Astrocyte (in vitro differentiated cells and primary cell): ENCODE measurements around the gene GPER1. TPM values are rescaled to one million over a fixed set of nuclear protein-coding genes. Genes with fewer than 3 reads are reported as not detected.
A peak's percentile ranks its signal among the peaks of the same experiment; 100 is the strongest.

Experiments
- DNase-seq: peaks from one replicate; pipeline ENCODE4 v3.0.0-alpha.2; 2010; ENCODE audit warnings: low read depth
- FAIRE-seq: peaks from 2 replicates; lab custom pipeline; 2011; peaks lifted over from hg19 to GRCh38; lab: Jason Lieb, UNC
- H2AFZ ChIP-seq: 2 replicates; pipeline ENCODE4 v1.6.0; 2012; ENCODE audit warnings: low read depth, low read length, inconsistent platforms
- H3K27ac ChIP-seq: 2 replicates; pipeline ENCODE4 v1.5.1; 2011; ENCODE audit warnings: low read depth, low read length, inconsistent platforms
- H3K27me3 ChIP-seq: 2 replicates; pipeline ENCODE4 v1.6.0; 2011; ENCODE audit warnings: low read length, inconsistent platforms; ENCODE audit not compliant: insufficient read depth
- H3K36me3 ChIP-seq: 2 replicates; pipeline ENCODE4 v1.5.1; 2011; ENCODE audit warnings: low read length, inconsistent platforms; ENCODE audit not compliant: insufficient read depth
- H3K4me1 ChIP-seq: 2 replicates; pipeline ENCODE4 v1.5.1; 2011; ENCODE audit warnings: low read length, inconsistent platforms; ENCODE audit not compliant: insufficient read depth
- H3K4me2 ChIP-seq: 2 replicates; pipeline ENCODE4 v1.6.0; 2012; ENCODE audit warnings: low read length, inconsistent platforms
- H3K4me3 ChIP-seq: 2 replicates; pipeline ENCODE4 v1.5.1; 2011; ENCODE audit warnings: low read depth, mild to moderate bottlenecking, low read length, inconsistent platforms; ENCODE audit not compliant: insufficient read depth
- H3K79me2 ChIP-seq: 2 replicates; pipeline ENCODE4 v1.6.0; 2012; ENCODE audit warnings: mild to moderate bottlenecking, low read length, inconsistent platforms; ENCODE audit not compliant: insufficient read depth
- H3K9ac ChIP-seq: 2 replicates; pipeline ENCODE4 v1.6.0; 2012; ENCODE audit warnings: mild to moderate bottlenecking, low read length, inconsistent platforms
- H3K9me3 ChIP-seq: 2 replicates; pipeline ENCODE4 v1.5.1; 2012; ENCODE audit warnings: low read depth, mild to moderate bottlenecking, low read length, inconsistent platforms; ENCODE audit not compliant: insufficient read depth
- H4K20me1 ChIP-seq: 2 replicates; pipeline ENCODE4 v1.6.0; 2012; ENCODE audit warnings: low read length, inconsistent platforms; ENCODE audit not compliant: insufficient read depth
- H3K27ac Mint-ChIP-seq: one replicate; pipeline ENCODE4 v1.8.0; 2021; ENCODE audit warnings: mild to moderate bottlenecking, mixed read lengths; ENCODE audit not compliant: unreplicated experiment
- H3K27me3 Mint-ChIP-seq: one replicate; pipeline ENCODE4 v1.8.0; 2021; ENCODE audit warnings: low read depth, mixed read lengths; ENCODE audit not compliant: unreplicated experiment
- H3K36me3 Mint-ChIP-seq: one replicate; pipeline ENCODE4 v1.8.0; 2021; ENCODE audit warnings: low read depth, mixed read lengths; ENCODE audit not compliant: unreplicated experiment
- H3K4me1 Mint-ChIP-seq: one replicate; pipeline ENCODE4 v1.8.0; 2021; ENCODE audit warnings: low read depth, mixed read lengths; ENCODE audit not compliant: unreplicated experiment
- H3K4me3 Mint-ChIP-seq: one replicate; pipeline ENCODE4 v1.8.0; 2021; ENCODE audit warnings: mild to moderate bottlenecking, moderate library complexity, mixed read lengths; ENCODE audit not compliant: unreplicated experiment
- H3K9me3 Mint-ChIP-seq: one replicate; pipeline ENCODE4 v1.8.0; 2021; ENCODE audit warnings: mild to moderate bottlenecking, mixed read lengths; ENCODE audit not compliant: unreplicated experiment
- EZH2 ChIP-seq: IDR thresholded peaks from 2 replicates; pipeline ENCODE4 v1.6.1; 2012; ENCODE audit warnings: mild to moderate bottlenecking, low read length, inconsistent platforms; ENCODE audit not compliant: insufficient read depth
- total RNA-seq: library from RNA; stranded (reverse); gene quantifications from 2 replicates; pipeline ENCODE4 v1.2.1, GENCODE V29; 2021
- TF ChIP-seq, protein P1 (sequence below): IDR thresholded peaks from 2 replicates; pipeline ENCODE4 v1.5.1; 2011; ENCODE audit warnings: low read depth, mild to moderate bottlenecking, inconsistent platforms, low read length, moderate library complexity; ENCODE audit not compliant: insufficient read depth

Gene GPER1
- total RNA-seq, 1 donor from 2014 or later, result 17.4 TPM

DNA sequence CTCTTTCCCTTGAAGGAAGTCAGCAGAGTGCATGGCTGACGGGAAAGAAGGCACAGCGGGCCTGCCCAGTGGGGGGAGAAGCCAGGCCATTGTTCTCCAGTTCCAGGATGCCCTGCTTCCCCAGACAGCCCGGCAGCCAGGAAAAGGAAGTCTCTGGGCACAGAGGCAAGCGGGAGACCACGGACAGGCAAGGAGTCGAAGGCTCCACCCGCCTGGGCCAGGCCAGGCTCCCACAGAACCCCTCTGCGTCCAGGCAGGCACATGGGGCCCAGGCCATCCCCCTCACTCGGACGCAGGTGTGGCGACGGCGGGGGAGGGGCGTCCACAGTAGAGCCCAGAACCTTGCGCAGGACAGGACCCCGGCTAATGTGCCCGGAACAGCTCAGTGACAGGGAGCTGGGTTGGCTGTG, 34.9 kb upstream of the GPER1 start:
- DNase-seq (no peak), FAIRE-seq (no peak)
- H3K36me3 Mint-ChIP-seq, result peaks cover 3% of the 10 kb centered on the region
- Histone ChIP-seq H3K27ac (no peak overlapping the region), H3K79me2 (no peaks in the 10 kb centered on the region), H3K36me3 (no peaks in the 10 kb centered on the region), H3K27me3 (no peaks in the 10 kb centered on the region), H3K4me1 (no peaks in the 10 kb centered on the region), H3K4me2 (no peak overlapping the region), H3K9ac (no peak overlapping the region), H3K4me3 (no peak overlapping the region), H3K9me3 (no peaks in the 10 kb centered on the region), H4K20me1 (peaks cover 51% of the 10 kb centered on the region), H2AFZ (no peak overlapping the region)
- H3K27ac Mint-ChIP-seq, result peak overlapping the region; percentile 18
- H3K4me3 Mint-ChIP-seq, result no peak overlapping the region
- no peak for TF ChIP-seq EZH2
- TF ChIP-seq, protein P1, sequence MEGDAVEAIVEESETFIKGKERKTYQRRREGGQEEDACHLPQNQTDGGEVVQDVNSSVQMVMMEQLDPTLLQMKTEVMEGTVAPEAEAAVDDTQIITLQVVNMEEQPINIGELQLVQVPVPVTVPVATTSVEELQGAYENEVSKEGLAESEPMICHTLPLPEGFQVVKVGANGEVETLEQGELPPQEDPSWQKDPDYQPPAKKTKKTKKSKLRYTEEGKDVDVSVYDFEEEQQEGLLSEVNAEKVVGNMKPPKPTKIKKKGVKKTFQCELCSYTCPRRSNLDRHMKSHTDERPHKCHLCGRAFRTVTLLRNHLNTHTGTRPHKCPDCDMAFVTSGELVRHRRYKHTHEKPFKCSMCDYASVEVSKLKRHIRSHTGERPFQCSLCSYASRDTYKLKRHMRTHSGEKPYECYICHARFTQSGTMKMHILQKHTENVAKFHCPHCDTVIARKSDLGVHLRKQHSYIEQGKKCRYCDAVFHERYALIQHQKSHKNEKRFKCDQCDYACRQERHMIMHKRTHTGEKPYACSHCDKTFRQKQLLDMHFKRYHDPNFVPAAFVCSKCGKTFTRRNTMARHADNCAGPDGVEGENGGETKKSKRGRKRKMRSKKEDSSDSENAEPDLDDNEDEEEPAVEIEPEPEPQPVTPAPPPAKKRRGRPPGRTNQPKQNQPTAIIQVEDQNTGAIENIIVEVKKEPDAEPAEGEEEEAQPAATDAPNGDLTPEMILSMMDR, result no peak
- H3K9me3 Mint-ChIP-seq, result no peaks in the 10 kb centered on the region
- H3K27me3 Mint-ChIP-seq, result peaks cover 2% of the 10 kb centered on the region
- H3K4me1 Mint-ChIP-seq, result peaks cover 3% of the 10 kb centered on the region

DNA sequence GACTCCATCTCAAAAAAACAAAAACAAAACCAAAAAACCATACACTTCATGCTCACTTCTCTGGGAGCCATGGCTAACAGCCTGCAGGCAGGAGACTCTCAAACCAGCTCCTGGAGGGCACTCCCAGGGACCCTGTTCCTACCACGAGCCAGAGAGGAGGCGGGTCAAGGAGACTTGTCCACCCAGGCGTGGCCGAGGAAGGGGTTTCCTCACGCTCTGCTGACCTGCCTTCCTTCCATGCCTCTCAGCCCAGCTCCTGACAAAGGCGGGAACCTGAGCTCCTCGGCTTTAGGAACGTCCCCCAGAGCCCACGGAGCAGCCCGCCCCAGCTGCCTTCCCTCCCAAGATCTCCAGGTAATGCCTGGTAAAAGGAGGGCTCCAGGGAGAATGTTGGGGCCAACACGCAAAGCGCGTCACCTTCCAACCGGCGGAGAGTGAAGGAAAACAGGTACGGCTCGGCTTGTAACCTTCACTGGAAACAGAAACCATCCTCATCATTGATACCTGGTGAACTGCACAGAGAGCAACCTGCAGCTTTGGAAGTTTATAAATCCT, 34.0 kb upstream of the GPER1 start:
- FAIRE-seq, result no peak
- H4K20me1 ChIP-seq, result peaks cover 52% of the 10 kb centered on the region
- Mint-ChIP-seq H3K27me3 (peaks cover 2% of the 10 kb centered on the region), H3K36me3 (peaks cover 6% of the 10 kb centered on the region), H3K4me1 (peaks cover 3% of the 10 kb centered on the region), H3K9me3 (no peaks in the 10 kb centered on the region), H3K4me3 (no peak overlapping the region), H3K27ac (peak overlapping the region; percentile 41)
- H3K27me3 ChIP-seq, result no peaks in the 10 kb centered on the region
- H2AFZ ChIP-seq, result no peak overlapping the region
- no peaks in the 10 kb centered on the region for H3K79me2 ChIP-seq
- no peak overlapping the region for H3K4me3 ChIP-seq
- no peak for TF ChIP-seq EZH2
- H3K4me2 ChIP-seq, result no peak overlapping the region
- no peaks in the 10 kb centered on the region for H3K36me3 ChIP-seq
- no peak overlapping the region for H3K27ac ChIP-seq
- H3K9me3 ChIP-seq, result no peaks in the 10 kb centered on the region
- no peak overlapping the region for H3K9ac ChIP-seq
- H3K4me1 ChIP-seq, result no peaks in the 10 kb centered on the region
- DNase-seq, result no peak

DNA sequence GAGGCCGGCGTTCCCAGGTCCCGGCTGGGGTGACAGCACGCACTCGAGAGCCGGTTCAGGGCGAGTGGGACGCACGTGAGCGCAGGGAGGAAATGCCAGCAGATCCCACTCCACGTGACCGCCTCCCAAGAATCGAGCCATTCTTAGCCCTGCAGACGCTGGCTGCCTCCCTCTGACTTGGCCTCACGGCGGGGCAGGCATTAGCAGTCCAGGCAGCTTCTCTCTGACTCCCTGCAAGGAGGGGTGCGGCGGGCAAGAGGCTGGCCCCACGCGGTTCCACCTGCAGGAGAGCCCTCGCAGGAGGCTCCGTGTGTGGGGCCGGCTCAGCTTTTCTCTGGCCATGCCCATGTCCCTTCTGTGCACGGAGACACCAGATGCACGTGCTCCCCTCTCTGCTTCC, 33.5 kb upstream of the GPER1 start:
- Mint-ChIP-seq H3K4me1 (peaks cover 3% of the 10 kb centered on the region), H3K27me3 (peaks cover 2% of the 10 kb centered on the region), H3K9me3 (no peaks in the 10 kb centered on the region), H3K4me3 (no peak overlapping the region), H3K36me3 (peaks cover 3% of the 10 kb centered on the region), H3K27ac (no peak overlapping the region)
- H2AFZ ChIP-seq, result no peak overlapping the region
- no peak overlapping the region for H3K4me3 ChIP-seq
- no peak overlapping the region for H3K9ac ChIP-seq
- no peaks in the 10 kb centered on the region for H3K27me3 ChIP-seq
- H3K27ac ChIP-seq, result no peak overlapping the region
- TF ChIP-seq, protein P1, result no peak
- no peak for TF ChIP-seq EZH2
- FAIRE-seq (no peak), DNase-seq (no peak)
- no peak overlapping the region for H3K4me2 ChIP-seq
- no peaks in the 10 kb centered on the region for H3K9me3 ChIP-seq
- H3K4me1 ChIP-seq, result no peaks in the 10 kb centered on the region
- peaks cover 50% of the 10 kb centered on the region for H4K20me1 ChIP-seq
- no peaks in the 10 kb centered on the region for H3K36me3 ChIP-seq
- H3K79me2 ChIP-seq, result no peaks in the 10 kb centered on the region
